RPMI8226 (cell line): ENCODE data around the gene STK38.
"Not testable (repeated sequence)": the region's sequence is repeated elsewhere in the genome, so short reads cannot be mapped to it uniquely, and the experiment has no call there.

ENCODE experiments used
- DNase-seq: peaks from one replicate; pipeline ENCODE4 v3.0.0-alpha.2; 2015

Gene STK38

GRCh38 chr6:36517408-36517807 lies 29.9 kb downstream of the STK38 start:
- no peak for DNase-seq

- no peak for DNase-seq
Observed at GRCh38 chr6:36516988-36517387, 30.3 kb downstream of the STK38 start.

DNA sequence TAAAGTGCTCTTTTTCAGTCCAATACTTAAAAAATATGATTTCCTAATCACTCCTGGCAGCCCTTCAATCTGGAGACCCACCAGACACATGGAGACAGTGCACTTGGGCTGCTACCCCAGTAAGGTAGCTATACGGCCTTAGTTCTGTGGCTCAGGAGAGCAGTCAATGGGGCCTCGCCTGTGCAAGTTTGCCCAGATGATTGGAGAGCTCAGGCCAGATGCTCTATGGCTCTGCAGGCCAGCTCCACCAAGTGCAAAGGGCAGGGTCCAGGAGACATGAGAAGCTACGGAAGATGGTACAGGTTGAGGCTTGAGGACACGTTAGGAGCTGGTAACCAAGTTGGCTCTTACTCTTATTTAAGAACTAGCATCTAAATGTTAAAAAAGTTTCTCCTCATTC lies 30.7 kb downstream of the STK38 start:
- DNase-seq: no peak

GRCh38 chr6:36515844-36516243 lies 31.4 kb downstream of the STK38 start:
- DNase-seq: no peak

- no peak for DNase-seq
Observed at GRCh38 chr6:36514554-36515456, 32.5 kb downstream of the STK38 start.

DNA sequence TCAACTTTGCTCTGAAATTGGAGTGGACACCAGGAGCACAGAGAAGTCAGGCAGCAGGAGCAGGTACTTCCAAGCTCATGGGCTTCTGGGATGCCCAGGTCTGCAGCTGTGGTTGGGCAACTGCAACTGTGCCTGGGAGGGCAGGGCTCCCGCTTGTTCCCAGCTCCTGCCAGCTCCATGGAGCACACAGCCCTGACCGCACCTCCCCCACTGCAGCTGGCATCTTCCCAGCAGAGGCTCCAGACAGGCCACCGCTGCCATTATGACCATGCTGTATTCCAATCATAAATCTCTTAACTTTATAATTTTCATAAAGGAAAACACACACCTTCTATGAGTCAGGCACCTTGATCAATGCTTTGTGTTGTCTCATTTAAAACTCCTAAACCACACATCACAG lies 36.9 kb downstream of the STK38 start:
- no peak for DNase-seq

- DNase-seq: no peak
Observed at GRCh38 chr6:36508532-36508931, 38.7 kb downstream of the STK38 start.

DNA sequence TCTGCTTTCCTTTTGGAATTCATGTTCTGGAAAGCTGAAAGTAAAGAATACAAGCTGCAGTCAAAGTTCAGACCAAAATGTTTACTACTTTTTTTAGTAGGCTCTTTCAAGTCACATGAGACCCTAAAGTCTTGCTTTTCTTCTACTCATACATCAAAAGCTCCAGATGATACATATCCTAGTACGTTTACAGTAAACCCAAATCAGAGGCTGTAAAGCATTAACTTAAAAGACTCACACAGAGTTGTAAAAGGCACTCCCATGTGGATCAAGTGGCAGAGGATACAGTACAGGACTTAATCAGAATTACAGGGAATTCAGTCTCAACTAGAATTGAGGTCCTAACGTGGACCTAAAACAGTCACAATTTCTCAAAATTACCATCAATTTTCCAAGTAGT lies 40.7 kb downstream of the STK38 start:
- no peak for DNase-seq

DNA sequence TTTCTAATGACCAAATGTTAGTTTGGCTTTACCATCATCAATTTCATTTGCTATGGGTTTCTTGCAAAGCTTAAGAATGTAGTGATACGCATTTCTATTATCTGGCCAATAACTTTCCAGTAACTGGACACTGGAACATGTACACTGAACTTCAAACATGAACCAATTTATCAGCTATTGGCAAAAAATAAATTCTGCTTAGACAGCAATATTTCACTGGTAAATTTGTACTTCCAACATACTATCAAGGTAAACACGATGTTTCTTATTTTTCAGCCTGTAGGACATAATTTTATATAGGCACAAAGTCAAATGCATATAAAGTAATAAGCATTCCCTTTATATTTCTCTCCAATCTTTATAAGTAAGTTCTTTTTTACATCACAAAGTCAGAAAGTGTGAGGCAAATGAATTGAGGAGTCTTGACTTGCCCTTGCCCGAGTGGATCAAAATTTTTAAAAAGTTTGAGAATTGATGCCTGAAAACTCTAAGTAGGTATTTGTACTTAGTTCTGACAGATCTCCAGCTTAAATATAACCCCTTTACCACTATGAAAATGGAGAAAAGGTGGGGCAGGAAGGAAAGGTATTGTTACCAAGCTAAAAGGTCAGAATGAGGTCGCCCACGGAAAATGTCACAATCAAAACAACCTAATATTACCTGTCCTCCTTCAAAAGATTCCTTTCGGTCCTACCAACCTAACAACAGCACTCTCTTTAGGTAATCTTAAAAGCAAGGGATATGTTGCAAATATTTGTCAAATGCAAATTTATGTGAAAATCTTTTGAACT lies 41.3 kb downstream of the STK38 start:
- DNase-seq: no peak

DNA sequence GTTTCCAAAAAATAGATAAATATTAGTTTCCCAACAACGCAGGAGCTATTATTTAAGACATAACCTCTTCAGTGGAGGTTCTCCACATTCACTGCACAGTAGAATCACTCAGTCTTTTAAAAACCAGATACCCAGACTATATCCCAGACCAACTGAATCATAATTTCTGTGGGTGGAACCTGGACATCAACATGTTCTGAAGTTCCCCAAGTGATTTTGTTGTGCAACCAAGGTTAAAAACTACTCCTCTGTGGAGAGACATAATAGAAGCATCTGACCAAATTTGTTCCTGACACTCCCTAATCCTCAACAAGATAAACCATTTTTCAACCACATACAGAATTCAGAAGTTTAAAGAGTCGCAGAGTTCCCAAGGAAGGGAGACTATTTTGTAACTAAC lies 42.3 kb downstream of the STK38 start:
- no peak for DNase-seq

- no peak for DNase-seq
Observed at GRCh38 chr6:36504181-36504580, 43.1 kb downstream of the STK38 start.

DNA sequence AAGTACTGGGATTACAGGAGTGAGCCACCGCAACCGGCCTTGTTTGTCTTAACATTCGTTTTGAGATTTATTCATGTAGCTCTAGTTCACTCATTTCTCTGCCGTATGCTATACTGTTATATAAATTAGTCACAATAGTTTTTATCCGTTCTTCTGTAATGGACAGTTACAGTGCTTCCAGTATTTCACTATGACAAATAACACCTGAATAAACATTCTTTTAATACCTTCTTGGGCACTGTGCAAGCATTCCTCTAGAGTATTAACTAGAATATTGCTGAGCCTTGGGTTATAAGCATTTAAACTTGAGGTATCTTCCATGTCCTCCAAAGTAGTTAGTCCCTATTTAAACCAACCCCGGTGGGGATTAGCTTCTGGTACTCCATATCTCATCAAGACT lies 45.6 kb downstream of the STK38 start:
- no peak for DNase-seq

DNA sequence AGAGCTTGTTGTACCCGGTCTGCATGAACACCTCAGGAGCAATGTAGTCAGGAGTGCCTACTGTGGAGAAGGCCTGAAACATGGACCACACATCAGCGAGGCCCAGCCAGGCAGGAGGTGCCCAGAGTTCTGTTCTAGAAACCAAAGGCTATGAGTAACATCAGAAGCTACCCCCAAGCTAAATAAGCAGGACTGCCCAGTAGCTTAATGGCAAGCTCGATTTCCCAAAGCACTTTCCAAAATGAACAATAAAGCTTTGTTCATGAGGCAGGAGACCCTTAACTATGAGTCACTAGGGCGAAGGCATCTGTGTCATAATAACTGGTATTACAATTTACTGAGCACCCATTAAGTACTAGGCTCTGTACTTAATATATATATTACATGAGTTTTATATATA lies 47.4 kb downstream of the STK38 start:
- no peak for DNase-seq

DNA sequence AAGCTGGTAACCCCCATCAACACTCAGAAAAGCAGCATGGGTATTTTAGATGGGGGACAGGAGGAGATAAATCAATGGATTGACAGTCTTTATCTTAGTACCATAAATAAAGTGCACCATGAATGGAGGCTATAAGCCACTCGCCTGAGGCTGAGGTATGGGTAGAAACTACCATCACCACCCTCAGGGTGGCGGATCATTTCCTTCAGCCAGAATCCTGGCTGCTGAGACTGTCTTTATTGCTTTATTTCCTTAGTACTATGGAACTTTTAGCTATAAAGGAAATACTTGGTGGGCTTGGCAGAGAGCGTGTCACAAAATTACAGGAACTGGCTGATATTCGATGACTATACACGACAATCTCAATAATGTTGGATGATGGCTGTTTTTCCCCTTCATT lies 52.2 kb downstream of the STK38 start:
- no peak for DNase-seq

GRCh38 chr6:36493859-36494258 lies 53.4 kb downstream of the STK38 start:
- no peak for DNase-seq

- no peak for DNase-seq
Observed at GRCh38 chr6:36493319-36493718, 54.0 kb downstream of the STK38 start.

GRCh38 chr6:36492621-36493020 lies 54.7 kb downstream of the STK38 start:
- no peak for DNase-seq

DNA sequence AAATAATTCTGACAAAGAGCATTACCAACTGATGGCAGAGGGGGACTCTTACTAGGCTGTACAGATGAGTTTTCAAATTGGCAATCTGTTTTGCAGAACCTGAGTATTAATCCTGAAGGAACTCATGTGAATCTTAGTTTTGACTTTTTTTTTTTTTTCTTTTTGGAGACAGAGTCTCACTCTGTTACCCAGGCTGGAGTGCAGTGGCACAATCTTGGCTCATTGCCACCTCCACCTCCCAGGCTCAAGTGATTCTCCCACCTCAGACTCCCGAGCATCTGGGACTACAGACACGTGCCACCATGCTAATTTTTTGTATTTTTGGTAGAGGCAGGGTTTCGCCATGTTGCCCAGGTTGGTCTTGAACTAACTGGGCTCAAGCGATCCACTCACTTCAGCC lies 55.2 kb downstream of the STK38 start:
- DNase-seq: no peak

- no peak for DNase-seq
Observed at GRCh38 chr6:36491378-36491965, 55.8 kb downstream of the STK38 start.

DNA sequence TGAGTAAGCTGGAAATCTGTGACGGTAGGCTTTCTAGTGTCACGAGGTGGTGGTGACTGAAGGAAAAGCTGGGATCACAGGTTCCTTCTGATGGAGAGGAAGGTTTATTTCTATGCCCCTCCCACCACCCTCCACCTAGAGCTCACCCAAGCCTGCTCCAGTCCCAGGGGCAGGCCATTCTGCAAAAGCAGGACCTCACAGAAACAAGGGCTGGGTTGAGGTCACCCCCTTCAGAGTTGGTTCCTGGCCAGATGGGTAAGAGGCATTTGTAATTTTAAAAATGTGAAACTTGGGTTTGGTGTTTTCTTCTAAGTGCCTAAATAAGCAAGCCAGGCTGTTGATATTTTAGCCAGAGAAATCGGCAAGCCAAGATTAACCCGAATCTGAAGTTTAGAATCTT lies 57.9 kb downstream of the STK38 start:
- DNase-seq: no peak

DNA sequence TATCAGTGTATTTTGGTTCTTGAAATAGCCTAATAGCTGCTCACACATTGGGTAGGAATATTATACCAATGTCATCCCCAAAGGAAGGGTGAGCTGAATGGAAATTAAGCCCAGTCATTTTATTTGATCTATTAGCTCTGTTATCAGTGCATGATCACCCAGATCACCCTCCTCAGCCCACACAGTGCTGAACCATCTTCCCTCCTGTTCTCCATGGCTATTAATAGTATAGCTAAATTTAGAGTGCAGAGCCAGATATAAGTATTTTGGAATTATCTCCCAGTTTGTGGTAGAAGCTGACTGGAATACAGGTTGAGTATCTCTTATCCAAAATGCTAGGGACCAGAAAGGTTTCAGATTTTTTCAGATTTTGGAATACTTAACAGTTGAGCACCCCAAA lies 59.1 kb downstream of the STK38 start:
- no peak for DNase-seq

DNA sequence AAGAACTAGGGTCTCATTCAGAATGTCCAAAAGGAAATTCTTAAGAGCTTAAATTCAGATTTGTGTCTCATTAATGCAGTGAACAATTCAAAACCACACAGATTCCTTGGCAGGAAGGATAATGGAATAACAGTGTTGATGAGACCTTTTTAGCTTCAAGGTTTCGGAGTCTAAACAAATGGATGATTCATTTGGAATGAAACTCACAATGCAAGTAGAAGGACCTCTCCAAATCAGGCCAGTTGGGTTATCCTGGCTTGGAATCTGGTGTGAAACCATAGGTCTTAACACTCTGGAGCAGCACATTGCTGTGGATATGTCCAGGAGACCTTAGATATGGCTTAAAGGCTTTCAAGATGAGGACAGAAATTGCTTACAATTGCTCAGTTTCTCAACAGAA lies 59.6 kb downstream of the STK38 start:
- no peak for DNase-seq

- no peak for DNase-seq
Observed at GRCh38 chr6:36484736-36485135, 62.5 kb downstream of the STK38 start.

GRCh38 chr6:36483326-36483725 lies 64.0 kb downstream of the STK38 start:
- not testable (repeated sequence) for DNase-seq
